ENCODE measurements around the gene OXT. TPM values are rescaled to one million over a fixed set of nuclear protein-coding genes. Genes with fewer than 3 reads are reported as not detected.
A peak's percentile ranks its signal among the peaks of the same experiment; 100 is the strongest.

The OXT gene
- total RNA-seq, 6 experiments from 2014 or later: not detected

GRCh38 chr20:3045816-3046676 is 25.4 kb upstream of the OXT start, which contains the start of gene MRPS26:
MRPS26 (plus strand) TSS chr20:3046052; CDS start chr20:3046069, 17 bp downstream.
- TF ChIP-seq CTCF (IDR thresholded peaks at IDR 0.05): no peak
- Mint-ChIP-seq H3K36me3 (ENCODE audit: low read depth) (peaks cover 15% of the 10 kb centered on the region), H3K27ac (peak within 1 kb of the TSS; percentile 84), H3K4me1 (ENCODE audit: low read depth) (peaks cover 28% of the 10 kb centered on the region), H3K9me3 (no peaks in the 10 kb centered on the region), H3K27me3 (ENCODE audit: insufficient read depth) (peaks cover 1% of the 10 kb centered on the region; the same call in 1 of the 2 replicates), H3K4me3 (peak within 1 kb of the TSS; percentile 92)
- DNase-seq: peak; percentile 78

- Mint-ChIP-seq H3K36me3 (ENCODE audit: low read depth) (peaks cover 12% of the 10 kb centered on the region), H3K27me3 (ENCODE audit: insufficient read depth) (peaks cover 1% of the 10 kb centered on the region; the same call in 1 of the 2 replicates), H3K27ac (no peak overlapping the region; the same call in 1 of the 2 replicates), H3K4me3 (peak overlapping the region; percentile 92), H3K4me1 (ENCODE audit: low read depth) (peaks cover 22% of the 10 kb centered on the region), H3K9me3 (no peaks in the 10 kb centered on the region)
- DNase-seq: no peak
- no peak for TF ChIP-seq CTCF (IDR thresholded peaks at IDR 0.05)
Observed at GRCh38 chr20:3046677-3047462, 24.6 kb upstream of the OXT start.

GRCh38 chr20:3047486-3048419 is 23.7 kb upstream of the OXT start:
- peaks cover 1% of the 10 kb centered on the region; the same call in 1 of the 2 replicates for H3K27me3 Mint-ChIP-seq (ENCODE audit: insufficient read depth)
- peak overlapping the region; percentile 92 for H3K4me3 Mint-ChIP-seq
- H3K9me3 Mint-ChIP-seq: no peaks in the 10 kb centered on the region
- no peak for DNase-seq
- no peak overlapping the region for H3K27ac Mint-ChIP-seq
- peaks cover 15% of the 10 kb centered on the region for H3K4me1 Mint-ChIP-seq (ENCODE audit: low read depth)
- H3K36me3 Mint-ChIP-seq (ENCODE audit: low read depth): peaks cover 10% of the 10 kb centered on the region
- no peak for TF ChIP-seq CTCF (IDR thresholded peaks at IDR 0.05)

- DNase-seq: no peak
- Mint-ChIP-seq H3K27ac (no peak overlapping the region), H3K27me3 (ENCODE audit: insufficient read depth) (peaks cover 7% of the 10 kb centered on the region), H3K4me3 (no peak overlapping the region), H3K36me3 (ENCODE audit: low read depth) (peaks cover 10% of the 10 kb centered on the region), H3K4me1 (ENCODE audit: low read depth) (peaks cover 7% of the 10 kb centered on the region), H3K9me3 (no peaks in the 10 kb centered on the region)
- no peak for TF ChIP-seq CTCF (IDR thresholded peaks at IDR 0.05)
Observed at GRCh38 chr20:3051385-3052019, 19.9 kb upstream of the OXT start.

Measured in HFFc6 (cell line).